HepG2 (cell line): ENCODE measurements around the gene ATP9B.

Experiments used
- ATM ChIP-seq: fragments of 450-650 bp; IDR thresholded peaks from 2 replicates; pipeline ENCODE4 v1.7.1; 2017; ENCODE audit warnings: mild to moderate bottlenecking, borderline replicate concordance
- EP300 ChIP-seq, 3 experiments: sonication (generic) in 1 of 3; formaldehyde crosslinking in 1 of 3; IDR thresholded peaks; 2 replicates each; pipeline versions ENCODE4 v1.5.1 to v1.6.1; 2011 to 2020; ENCODE audit warnings: low read depth in 2 of 3, low read length in 2 of 3, borderline replicate concordance in 1 of 3, improper control_type of control experiment in 1 of 3, mild to moderate bottlenecking in 1 of 3, missing genetic modification reagents in 1 of 3, moderate library complexity in 1 of 3
- ERF ChIP-seq: IDR thresholded peaks from 2 replicates; pipeline ENCODE4 v1.6.1; 2018; ENCODE audit warnings: missing biosample characterization, missing genetic modification reagents
- SMC3 ChIP-seq: IDR thresholded peaks from 2 replicates; pipeline ENCODE4 v1.6.1; 2011; ENCODE audit warnings: low read length, improper control_type of control experiment
- TCF7L2 ChIP-seq: IDR thresholded peaks from 2 replicates; pipeline ENCODE4 v1.6.1; 2011; ENCODE audit warnings: mild to moderate bottlenecking, low read depth, low read length, moderate library complexity
- ZNF646 ChIP-seq: sonication (generic); formaldehyde crosslinking; IDR thresholded peaks from 2 replicates; pipeline ENCODE4 v1.9.0; 2021; ENCODE audit warnings: mild to moderate bottlenecking, missing genetic modification reagents
- ZNF792 ChIP-seq: IDR thresholded peaks from 2 replicates; pipeline ENCODE4 v1.6.1; 2016
- TF ChIP-seq, protein P1 (sequence below): sonication (generic); formaldehyde crosslinking; IDR thresholded peaks from 2 replicates; pipeline ENCODE4 v1.5.0; 2020; ENCODE audit warnings: mild to moderate bottlenecking, missing genetic modification reagents, moderate library complexity
- TF ChIP-seq, protein P2 (sequence below): sonication (generic); formaldehyde crosslinking; IDR thresholded peaks from 2 replicates; pipeline ENCODE4 v1.5.1; 2020; ENCODE audit warnings: missing genetic modification reagents, mild to moderate bottlenecking, borderline replicate concordance

DNA sequence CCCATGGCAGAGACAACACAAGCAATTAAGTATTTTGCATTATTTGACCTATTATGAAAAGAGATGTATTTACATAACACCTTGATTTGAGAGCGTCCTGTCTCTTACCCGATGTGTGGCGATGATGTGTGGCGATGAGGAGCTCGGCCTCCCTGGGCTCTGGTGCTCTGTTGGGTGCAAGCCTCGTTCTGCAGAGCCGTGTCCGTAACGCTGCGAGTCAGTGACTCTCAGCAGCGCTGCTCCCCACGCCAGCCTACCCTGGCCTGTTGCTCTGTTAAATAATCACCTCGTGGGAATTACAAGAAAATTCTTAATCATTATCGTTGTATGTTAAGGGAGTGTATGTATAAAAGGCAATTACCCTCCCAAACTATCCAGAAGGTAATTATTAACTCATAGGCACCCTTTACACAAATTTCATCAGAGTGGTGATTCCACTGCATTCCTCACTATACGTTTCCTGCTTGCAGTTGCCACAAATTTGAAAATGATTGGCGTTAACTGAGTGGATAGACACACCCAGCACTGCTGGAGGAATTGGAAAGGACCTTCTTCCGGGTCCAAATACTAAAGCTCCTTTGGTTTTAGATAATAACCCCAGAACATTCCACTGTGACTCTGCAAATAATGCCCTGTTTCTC lies 274.5 kb downstream of the ATP9B start:
- TF ChIP-seq, protein P1, sequence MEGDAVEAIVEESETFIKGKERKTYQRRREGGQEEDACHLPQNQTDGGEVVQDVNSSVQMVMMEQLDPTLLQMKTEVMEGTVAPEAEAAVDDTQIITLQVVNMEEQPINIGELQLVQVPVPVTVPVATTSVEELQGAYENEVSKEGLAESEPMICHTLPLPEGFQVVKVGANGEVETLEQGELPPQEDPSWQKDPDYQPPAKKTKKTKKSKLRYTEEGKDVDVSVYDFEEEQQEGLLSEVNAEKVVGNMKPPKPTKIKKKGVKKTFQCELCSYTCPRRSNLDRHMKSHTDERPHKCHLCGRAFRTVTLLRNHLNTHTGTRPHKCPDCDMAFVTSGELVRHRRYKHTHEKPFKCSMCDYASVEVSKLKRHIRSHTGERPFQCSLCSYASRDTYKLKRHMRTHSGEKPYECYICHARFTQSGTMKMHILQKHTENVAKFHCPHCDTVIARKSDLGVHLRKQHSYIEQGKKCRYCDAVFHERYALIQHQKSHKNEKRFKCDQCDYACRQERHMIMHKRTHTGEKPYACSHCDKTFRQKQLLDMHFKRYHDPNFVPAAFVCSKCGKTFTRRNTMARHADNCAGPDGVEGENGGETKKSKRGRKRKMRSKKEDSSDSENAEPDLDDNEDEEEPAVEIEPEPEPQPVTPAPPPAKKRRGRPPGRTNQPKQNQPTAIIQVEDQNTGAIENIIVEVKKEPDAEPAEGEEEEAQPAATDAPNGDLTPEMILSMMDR (CRISPR knock-in tag): no peak
- TF ChIP-seq EP300 (IDR thresholded peaks at IDR 0.05; ENCODE audit: low read depth in 2 of 2, low read length in 2 of 2) (no peak), EP300 (CRISPR knock-in tag; IDR thresholded peaks at IDR 0.05; ENCODE audit: borderline replicate concordance) (no peak), SMC3 (no peak), ZNF792 (CRISPR knock-in tag) (no peak), TCF7L2 (no peak), ATM (no peak), ZNF646 (CRISPR knock-in tag) (no peak), ERF (CRISPR knock-in tag) (no peak)
- TF ChIP-seq, protein P2, sequence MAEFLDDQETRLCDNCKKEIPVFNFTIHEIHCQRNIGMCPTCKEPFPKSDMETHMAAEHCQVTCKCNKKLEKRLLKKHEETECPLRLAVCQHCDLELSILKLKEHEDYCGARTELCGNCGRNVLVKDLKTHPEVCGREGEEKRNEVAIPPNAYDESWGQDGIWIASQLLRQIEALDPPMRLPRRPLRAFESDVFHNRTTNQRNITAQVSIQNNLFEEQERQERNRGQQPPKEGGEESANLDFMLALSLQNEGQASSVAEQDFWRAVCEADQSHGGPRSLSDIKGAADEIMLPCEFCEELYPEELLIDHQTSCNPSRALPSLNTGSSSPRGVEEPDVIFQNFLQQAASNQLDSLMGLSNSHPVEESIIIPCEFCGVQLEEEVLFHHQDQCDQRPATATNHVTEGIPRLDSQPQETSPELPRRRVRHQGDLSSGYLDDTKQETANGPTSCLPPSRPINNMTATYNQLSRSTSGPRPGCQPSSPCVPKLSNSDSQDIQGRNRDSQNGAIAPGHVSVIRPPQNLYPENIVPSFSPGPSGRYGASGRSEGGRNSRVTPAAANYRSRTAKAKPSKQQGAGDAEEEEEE (CRISPR knock-in tag): no peak
